NCI-H82 treated with DMSO at 0.1 percent for 48 hours (cell line): Measurements from ENCODE around the gene KNDC1.

Experiments
- DNase-seq: peaks from one replicate; lab custom pipeline; 2025; ENCODE audit not compliant: unreplicated experiment; lab: John Stamatoyannopoulos, UW

KNDC1 gene

DNA sequence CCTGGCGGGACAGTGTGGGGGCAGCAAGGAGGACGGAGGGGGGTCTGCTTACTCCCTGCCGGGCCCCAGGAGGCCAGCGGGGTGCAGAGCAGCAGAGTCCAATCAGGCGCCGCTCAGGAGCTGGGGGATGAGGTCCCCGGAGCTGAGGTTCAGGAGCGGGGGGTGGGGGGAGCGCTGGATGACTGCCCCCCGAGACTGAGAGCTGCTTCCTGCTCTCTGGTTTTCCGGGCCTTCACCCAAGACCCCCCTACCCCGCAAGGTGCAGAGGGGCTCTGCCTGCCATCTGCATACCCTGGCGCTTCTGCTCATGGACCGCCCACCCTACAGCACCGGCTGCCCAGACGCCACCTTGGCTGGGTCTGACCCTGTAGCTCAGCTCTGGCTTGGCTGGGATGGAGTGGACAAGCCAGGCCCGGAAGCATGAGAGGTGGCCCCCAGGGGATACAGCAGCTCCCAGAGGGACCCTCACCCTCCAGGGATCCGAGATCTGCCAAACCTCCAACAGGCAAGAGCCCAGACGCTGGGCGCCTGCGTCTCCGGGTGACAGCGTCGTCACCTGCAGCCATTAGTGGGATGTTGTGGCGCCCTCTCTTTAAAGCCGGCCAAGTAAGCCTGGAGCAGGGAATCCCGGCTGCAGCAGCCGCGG, 930 bp downstream of the KNDC1 start:
- no peak for DNase-seq

DNA sequence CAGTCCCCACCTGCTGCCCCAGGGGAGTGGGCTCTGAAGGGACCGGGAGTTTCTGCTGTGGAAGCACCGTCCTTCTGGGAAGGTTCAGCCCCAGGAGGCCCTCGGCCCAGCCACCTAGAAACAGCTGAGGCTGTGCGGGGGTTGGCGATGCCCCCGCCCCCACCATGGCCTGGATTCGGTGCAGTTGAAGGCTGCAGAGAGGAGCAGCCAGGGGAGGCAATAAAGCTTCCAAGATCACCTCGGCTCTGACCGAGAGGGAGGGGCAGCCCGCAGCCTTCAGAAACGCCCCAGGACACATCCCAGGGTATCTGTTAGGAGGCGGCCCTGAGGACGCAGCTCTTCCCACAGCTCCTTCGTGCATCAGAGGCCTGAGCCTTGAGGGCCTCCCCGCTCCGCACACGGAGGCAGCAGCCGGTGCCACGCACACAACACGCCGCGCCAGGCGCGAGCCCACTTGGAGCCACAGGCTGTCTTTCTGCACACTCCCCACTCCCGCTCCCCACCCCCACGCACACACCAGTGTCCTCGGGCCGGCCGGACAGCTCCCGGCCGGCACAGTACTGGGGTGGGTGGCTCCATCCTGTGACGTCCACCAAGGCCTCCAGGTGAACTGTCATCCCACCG, 1.6 kb downstream of the KNDC1 start:
- DNase-seq = no peak

DNA sequence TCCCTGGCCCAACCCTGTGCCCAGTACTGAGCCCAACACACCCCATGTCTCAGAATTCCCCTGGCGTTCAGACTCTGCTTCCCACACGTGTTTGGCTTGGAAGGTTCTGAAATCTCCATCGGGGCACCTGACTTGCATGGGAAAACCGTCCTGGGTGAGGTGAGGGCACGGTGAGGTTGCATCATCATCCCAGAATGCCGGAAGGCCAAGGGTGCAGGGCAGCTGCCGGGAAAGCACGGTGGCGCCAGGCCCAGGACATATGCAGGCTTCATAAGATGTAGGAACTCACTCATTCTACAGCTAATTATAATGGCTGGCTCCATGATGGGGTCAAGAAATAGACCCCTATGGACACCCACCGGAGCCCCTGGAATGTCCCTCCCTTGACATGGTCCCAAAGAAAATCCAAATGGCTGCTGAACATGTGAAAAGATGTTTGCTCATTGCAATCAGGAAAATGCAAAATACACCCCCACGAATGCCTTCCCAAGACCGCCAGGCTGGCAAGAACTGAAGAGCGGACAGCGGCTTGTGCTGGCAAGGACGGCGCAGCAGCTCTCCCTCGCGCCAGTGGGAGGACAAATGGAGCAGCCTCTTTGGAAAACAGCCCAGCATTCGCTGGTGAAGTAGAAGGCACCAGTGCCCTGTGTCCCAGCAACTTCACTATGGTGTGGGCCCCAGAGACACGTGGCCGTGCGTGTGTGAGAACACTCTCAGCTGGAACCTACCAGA, 2.3 kb downstream of the KNDC1 start:
- DNase-seq = no peak

DNA sequence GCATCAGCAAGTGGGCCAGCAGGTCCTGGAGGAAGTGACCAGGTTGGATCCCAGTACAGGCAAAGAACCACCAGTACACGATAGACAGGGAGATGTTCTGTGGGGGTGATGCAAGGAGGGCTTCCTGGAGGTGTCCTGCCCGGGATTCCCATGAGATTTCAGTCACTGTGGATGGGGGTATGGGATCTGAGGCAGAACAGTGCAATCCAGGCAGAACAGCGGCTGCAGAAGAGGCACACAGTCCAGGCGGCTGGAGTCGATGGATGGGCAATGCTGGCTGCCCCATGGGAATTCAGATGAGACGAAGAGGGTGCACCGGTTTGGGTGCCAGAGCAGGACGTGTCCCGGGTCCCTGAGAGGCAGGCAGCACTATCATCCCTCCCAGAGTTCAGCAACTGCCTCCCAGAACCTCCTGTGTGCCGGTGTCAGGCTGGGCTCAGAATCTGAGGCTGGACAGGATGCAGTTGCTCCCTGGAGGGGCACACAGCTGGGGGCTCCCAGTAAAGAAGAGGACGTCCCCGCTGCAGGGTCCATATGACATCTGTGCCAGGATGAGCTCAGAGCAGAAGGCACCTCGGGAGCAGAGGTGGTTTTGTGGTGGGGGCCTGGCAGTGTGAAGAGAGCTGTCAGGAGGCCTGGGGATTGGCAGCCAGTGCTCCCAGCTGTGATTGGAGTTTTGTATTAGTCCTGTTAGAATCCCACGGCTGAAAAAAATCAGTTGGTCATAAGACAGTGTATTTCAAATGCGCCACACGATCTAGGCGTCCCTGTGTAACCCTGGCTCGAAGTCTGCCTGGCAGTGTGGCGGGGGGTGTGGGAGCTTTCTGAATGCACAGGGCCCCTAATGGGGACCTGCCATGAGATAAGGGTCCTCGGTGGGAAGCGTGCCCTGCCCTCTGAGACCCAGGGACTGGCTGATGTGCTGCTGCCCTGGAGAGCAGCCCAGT, 3.2 kb downstream of the KNDC1 start:
- DNase-seq = no peak

DNA sequence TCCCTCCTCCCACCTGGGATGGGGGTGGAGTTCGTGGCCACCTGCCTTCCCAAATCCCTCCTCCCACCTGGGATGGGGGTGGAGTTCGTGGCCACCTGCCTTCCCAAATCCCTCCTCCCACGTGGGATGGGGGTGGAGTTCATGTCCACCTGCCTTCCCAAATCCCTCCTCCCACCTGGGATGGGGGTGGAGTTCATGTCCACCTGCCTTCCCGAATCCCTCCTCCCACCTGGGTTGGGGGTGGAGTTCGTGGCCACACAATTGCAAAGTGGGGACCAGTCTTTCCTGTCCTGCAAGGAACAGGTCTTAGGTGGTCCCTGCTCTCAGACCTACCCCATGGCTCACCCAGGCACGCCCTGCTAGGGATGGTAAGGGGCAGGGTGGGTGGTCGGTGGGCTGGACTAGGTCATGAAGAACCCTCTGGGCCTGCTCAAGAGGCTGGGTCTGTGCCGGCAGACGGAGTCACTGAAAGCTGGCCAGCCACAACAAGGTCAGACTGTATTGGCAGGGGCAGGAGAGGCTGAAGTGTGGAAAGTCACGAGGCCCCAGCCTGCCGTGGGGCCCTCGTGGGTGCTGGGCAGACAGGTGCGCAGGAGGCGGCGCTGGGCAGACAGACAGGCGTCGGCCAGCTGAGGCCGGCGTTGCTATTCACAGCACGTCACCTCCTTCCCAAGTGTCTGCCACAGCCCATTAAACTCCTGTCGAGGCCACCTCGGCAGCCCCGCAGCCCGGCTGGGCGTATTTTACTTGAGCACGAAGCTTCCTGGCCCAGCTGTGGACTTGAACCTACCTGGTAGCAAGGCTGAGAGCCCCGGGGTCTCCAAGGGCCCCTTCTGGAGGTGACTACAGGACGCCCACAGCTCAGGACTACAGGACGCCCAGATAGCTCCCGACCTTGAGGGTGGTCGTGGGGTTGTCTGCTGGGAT, 4.1 kb downstream of the KNDC1 start:
- DNase-seq = no peak

DNA sequence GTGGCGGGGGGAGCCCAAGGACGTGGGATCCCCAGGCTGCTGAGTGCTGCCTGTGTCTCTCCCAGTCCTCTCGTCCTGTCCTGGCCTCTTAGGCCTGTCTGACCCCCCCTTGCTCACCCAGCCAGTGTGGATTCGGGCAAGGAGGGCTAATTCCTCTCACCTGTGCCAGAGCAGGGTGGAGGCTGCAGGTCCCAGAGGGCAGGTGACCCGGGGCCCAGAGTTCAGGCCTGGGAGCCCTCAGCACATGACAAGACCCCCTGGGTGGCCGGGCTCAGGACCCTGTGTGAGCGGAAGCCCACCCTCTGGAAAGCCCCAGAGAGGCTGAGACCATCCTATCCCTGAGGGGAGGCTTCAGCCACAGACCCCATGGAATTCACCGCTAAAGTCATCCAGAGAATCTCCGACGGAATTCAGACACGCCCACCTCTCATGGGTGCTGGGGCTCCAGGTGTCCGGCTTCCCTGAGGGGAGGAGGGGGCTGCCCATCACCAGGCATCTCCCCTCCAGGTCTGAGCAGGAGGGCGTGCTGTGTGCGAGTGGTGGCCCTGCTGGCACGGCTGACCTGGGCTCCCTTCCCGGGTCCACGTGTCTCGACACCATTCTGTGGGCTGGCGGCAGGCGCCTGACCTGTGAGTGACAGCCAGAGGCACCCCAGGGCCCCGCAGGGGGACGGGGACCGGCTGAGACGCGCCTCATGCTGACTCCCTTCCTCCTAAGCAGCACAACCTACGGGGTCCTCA, 5.0 kb downstream of the KNDC1 start:
- no peak for DNase-seq

DNA sequence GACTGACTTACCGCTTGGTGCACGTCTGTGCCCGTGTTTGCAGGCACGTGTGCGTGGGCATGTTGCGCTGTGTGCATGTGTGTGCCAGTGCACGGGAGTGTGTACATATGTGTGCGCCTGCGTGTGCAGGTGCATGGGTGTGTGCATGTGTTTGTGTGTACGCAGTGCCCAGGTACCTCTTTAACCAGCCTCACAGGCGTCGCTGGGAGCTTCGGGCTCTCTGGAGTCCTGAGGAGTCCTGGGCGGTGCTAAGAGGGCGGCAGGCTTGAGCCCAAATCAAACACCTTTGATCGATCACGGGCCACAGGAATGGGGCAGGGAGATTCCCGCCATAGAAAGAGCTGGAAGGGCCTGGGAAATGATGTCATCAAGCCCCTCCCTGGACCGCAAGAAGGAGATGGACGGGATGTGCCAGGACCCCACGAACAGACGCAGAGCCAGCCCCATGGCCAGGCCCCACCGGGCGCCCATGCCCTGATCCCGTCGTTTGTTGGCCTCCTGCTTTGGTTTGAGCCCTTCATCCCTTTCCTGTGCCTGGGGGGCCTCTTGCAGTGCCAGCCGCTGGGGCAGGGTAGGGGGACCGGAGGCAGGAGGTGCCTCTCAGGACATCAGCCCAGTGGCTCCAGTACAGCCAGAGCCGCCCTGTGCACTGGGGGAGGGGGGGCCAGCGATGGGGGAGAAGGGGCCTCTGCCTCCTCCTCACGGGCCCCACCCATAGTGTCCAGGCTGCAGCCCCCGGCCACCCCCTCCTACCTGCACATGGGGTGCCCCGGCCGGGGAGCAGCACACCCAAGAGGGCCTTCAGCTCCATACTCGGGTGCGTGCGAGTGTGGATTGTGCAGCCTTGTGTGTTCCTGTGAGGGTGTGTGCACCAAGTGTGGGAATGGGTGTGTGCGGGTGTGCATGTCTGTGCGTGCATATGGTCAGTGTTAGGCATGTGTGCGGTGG, 5.8 kb downstream of the KNDC1 start:
- no peak for DNase-seq

DNA sequence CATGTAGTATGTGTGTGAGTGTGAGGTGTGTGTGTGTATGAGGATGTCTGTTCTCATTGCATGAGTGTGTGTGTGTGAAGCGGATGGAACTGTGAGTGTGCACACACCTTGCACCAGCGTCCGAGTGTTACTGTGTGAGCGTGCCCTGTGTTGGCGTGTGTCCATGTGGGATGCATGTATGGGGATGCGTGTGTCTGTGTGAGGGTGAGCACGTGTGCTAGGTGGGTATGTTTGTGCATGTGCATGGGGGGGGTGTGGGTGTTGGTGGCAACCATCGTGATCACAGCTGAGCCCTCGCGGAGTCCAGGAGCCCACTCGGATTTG, 6.4 kb downstream of the KNDC1 start:
- no peak for DNase-seq

DNA sequence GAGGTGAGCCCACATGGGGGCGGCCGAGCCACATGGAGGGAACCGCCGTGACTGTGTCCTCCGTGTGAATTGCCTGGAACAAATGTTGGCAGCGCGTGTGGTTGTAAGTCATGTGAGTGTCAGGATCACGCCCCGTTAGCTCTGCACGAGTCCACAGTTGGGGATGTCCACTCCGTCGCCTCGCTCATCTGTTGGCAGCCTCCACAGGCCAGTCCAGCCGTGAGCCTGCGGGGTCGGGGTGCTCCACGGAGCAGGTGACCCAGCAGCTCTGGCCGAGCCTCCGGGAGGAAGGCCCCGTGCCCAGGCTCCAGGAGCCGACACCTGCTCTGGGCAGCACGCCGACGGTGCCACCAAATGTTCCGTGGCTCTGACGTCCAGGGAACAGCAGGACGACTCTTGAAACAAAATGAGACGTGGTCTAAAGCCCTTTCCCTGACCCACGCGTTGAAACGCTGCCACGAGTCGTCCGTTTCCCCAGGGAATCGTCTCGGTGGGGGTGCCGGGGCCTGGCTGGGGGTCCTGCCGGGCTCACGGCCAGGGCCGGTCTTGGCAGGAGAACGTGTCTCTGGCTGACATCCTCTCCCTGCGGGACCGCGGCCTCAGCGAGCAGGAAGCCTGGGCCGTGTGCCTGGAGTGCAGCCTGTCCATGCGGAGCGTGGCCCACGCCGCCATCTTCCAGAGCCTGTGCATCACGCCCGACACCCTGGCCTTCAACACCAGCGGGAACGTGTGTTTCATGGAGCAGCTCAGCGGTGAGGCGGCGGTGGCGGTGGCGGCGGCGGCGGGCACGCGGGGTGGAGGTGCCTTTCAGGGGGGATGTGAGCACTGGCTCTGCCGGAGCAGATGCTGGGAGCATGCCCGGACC, 7.0 kb downstream of the KNDC1 start:
- no peak for DNase-seq

DNA sequence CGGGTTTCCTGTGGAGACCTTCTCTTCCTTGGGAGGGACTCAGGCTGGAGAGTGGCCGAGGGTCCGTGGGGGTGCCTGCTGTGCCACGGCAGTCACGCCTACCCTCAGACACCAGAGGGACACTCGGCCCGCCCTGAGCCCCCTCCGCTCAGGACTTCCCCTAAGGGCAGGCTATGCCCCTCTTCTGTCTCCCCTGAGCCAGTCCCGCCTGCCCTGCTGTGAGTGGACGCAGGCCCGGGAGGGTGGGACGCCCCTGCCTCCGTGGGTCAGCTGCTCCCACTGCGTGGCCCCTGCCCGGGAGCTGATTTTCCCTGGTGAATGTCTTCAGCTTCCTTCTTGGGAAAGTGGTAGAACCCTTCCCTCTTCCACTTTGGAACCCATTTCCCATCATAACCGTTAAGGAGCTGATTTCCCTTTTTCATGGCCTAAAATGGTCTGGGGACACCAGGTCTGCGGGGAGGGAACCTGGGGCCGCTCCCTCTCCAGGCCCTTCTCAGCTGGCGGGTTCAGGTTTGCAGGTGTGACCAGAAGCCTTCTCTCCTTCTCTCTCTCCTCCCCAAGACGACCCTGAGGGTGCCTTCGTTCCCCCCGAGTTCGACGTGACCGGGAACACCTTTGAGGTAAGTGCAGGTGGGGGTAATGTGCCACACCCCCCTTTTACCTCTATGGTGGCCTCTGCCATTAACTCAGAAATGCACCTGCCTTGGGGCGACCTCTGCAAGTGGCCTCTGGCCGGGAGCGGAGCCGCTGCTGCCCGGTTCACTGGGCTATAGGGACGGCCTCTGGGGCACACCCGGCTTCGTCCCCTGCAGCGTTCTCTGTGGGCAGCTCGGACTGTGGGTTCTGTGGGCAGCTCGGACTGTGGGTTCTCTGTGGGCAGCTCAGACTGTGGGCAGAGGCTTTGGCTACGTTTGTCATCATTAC, 7.9 kb downstream of the KNDC1 start:
- DNase-seq = no peak

DNA sequence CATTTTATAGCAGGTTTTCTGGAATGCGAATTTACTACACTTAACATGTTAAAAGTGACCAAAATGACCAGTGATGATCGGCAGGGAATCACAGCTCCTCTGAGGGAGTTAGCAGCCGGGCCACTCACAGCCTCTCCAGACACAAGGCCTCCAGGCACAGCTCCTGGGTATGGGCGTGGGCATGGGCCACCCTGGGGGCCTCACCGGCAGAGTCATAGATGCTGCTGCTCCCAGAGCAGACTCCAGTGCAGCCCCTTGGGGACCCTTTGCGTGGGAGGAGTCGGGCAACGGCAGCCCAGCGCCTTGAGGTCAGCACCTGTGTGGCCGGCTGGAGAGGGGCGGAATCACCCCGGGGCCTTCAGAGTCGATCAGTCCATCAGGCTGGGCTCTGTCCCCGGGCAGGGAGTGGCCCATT, 8.6 kb downstream of the KNDC1 start:
- no peak for DNase-seq

DNA sequence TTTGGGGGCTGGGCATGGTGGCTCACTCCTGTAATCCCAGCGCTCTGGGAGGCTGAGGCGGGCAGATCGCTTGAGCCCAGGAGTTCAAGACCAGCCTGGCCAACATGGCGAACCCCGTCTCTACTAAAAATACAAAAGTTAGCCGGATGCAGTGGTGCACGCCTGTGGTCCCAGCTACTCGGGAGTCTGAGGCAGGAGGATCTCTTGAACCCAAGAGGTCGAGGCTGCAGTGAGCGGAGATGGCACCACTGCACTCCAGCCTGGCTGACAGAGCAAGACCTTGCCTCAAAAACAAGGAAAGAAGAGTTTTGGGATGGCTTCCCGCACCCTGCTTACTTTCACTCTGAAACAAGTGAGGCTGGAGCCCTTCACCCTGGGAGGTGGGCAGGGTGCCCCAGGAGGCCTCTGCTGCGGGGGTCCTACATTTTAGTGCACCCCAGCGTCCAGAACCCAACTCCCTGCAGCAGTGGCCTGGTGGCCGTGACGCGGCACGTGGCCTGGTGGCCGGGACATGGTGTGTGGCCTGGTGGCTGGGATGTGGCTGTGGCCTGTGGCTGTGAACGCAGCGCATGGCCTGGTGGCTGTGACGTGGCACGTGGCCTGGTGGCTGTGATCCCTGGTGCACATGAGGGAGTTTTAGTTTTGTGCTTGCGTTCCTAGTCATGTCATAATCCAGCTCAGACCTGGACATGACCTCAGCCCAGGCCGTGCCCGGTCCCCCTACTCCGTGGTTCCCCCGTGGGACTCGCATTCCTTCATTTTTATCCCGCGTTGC, 9.3 kb downstream of the KNDC1 start:
- DNase-seq = no peak

DNA sequence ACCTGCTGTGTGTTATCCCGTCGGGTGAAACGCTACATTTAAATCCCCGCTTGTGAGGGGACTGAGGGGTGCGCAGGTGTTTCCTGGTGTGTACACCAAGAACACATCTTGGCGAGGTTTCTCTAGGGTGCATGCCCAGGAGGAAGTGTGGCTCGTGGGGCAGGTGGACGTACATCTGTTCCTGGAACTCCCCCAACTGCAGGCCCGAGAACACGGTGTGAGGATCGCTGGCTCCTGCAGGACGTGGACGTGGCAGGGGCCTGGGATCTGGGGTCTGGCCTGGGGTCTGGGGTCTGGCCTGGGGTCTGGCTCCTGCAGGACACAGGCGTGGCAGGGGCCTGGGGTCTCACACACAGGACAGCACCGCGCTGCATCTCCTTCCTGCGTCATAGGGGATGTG, 10.1 kb downstream of the KNDC1 start:
- no peak for DNase-seq

DNA sequence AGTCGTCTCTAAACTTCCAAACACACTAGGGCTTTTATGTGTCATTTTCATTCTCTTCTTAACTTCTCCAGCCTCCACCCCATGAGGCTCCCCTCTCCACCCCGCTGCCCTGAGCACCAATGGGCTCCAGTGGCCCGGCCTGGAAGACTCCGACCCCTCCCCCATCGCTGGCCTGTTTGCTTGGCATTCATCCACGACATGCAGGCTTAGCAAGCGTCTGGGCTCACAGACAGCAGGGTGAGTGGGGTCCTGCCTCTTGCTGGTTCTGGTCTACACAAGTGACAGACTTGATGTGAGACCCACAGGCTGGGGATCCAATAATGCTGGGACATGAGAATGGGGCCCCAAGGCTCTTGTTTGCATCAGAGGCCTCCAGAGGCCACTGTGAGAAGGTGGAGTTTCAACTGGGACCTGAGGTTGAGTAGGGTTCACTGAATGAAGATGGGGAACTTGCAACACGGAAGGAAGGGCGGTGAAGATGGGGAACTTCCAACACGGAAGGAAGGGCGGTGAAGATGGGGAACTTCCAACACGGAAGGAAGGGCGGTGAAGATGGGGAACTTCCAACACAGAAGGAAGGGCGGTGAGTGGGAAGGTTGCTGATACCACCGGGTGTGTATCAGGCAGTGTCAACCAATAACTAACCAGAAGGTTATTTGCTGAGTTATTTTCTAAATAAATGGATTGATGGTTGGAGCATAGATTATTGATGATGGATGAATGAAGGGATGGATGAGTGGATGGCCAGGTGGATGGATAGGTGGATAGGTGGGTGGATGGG, 14.0 kb downstream of the KNDC1 start:
- no peak for DNase-seq

DNA sequence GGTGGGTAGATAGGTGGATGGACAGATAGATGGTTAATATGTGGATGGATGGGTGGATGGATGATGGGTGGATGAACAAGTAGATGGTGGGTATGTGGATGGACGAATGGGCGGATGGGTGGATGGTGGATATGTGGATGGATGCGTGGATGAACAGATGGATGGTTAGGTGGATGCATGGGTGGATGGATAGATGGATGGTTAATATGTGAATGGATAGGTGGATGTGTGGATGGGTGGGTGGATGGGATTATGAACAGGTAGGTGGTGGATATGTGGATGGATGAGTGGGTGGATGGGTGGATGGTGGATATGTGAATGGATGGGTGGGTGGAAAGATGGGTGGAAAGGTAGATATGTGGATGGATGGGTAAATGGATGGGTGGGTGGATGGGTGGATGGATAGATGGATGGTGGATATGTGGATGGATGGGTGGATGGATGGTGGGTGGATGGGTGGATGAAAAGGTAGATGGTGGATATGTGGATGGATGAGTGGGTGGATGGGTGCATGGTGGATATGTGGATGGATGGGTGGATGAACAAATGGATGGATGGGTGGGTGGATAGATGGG, 14.8 kb downstream of the KNDC1 start:
- no peak for DNase-seq
